GM12872 (cell line): Measurements from ENCODE around the gene WDR73.

ENCODE experiments used
- TF ChIP-seq, protein P1 (sequence below): IDR thresholded peaks from 3 replicates; pipeline ENCODE4 v1.5.1; 2011; ENCODE audit warnings: low read depth, mild to moderate bottlenecking, low read length, moderate library complexity; ENCODE audit not compliant: insufficient read depth

Gene WDR73

DNA sequence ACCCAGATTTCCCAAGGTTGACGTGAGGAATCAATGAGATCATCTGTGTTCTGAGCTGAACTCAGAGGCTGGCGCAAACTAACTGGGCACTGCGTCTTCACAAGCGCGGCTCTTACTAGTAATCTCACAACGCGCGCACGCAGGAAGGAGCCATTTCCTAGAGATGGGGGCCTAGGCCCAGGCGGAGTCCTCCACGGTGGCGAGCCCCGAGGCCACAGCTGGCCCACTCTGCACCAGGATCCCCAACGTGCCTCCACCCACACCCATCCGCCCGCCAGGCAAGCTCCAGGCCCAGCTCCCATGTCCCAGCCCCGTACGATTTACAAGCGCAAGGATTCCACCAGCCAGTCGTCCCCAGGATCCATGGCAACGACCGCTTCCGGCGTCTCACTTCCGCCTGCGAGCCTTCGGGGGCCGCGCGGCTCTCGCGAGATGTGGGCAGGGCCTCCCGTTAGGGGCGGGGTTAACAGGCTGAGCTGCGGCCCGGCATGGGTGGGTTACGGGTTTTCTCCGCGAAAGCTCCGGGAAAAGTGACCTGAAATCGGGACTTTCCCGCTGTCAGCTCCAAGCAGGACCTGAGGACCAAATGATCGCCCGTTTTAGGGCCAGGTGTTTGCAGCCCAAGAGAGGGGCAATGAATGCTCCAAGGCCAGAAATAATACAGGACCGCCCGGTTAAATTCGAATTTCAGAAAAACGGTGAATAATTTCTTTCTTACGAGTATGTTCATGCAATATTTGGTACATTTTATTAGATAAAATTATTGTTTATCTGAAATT, at the start of gene WDR73:
TSS of gene WDR73 (minus strand) at position 374 of the 779 bp plus-strand sequence. CDS start at position 365, 9 bp downstream.
- TF ChIP-seq, protein P1, sequence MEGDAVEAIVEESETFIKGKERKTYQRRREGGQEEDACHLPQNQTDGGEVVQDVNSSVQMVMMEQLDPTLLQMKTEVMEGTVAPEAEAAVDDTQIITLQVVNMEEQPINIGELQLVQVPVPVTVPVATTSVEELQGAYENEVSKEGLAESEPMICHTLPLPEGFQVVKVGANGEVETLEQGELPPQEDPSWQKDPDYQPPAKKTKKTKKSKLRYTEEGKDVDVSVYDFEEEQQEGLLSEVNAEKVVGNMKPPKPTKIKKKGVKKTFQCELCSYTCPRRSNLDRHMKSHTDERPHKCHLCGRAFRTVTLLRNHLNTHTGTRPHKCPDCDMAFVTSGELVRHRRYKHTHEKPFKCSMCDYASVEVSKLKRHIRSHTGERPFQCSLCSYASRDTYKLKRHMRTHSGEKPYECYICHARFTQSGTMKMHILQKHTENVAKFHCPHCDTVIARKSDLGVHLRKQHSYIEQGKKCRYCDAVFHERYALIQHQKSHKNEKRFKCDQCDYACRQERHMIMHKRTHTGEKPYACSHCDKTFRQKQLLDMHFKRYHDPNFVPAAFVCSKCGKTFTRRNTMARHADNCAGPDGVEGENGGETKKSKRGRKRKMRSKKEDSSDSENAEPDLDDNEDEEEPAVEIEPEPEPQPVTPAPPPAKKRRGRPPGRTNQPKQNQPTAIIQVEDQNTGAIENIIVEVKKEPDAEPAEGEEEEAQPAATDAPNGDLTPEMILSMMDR, result no peak

DNA sequence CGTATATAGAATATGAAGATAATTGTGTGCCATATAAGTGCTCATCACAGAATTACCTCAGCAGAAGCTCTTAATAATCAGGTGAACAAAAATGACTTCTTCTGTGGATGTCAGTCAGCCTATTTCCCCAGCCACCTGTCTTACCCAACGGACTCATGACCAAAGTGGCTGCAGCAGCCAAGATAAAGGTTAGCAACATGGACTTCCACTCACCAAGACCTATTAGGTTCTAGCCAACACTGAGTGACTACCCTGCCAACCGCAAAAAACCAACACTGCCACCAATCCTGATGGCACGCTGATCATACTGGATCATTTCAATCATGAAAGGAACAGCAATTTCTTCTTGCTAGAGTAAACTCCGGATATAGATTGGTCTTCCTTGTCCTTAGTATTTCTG, 49.7 kb upstream of the WDR73 start:
- TF ChIP-seq, protein P1, result no peak

DNA sequence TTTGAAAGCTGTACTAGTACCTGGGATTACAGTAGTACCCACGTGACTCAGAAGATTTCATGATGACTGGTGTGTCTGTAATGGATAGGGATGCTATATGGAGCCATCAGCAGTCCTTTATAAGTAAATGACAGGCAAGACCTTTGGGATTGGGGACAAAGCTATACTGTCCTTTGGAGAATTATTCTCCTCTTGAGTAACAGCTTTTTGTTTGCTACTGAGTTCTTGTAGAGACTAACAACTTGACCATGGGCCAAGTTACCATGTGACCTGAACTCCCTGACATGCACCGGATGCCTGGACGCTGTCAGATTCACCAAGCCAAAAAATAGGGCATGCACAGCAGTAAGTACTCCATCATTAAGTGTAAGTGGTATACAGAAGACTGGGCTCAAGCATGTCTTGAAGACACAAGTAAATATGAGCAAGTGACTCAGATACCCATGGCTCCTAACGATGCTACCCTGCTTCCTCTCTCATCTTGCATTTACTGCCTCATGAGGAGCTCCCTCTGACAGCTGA, 48.9 kb upstream of the WDR73 start:
- TF ChIP-seq, protein P1, result no peak

DNA sequence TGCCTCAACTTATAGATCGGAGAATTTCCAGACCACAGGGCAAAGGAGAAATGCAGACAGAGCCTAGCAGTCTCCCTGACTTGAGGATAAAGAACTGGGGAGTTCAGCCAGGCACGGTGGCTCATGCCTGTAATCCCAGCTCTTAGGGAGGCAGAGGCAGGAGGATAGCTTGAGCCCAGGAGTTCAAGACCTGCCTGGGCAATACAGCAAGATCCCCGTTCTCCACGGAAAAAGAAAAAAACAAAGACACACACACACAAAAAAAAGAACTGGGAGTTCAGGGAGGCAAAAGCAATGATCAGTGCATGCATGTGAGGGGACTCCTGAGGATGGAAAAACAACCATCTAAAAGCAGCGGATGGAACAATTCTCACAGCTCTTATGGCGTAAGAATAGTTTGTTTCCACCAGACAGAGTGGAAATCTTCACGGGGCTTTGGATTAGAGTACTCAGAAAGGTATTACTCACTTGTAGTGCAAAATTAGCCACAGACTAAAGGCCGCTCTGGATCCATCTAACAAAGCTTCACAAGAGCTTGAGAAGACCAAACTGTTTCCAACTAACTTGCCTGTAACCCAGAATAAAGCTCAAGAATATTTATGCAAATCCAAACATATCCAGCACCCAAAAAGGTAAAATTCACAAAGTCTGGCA, 45.6 kb upstream of the WDR73 start:
- TF ChIP-seq, protein P1, result no peak

DNA sequence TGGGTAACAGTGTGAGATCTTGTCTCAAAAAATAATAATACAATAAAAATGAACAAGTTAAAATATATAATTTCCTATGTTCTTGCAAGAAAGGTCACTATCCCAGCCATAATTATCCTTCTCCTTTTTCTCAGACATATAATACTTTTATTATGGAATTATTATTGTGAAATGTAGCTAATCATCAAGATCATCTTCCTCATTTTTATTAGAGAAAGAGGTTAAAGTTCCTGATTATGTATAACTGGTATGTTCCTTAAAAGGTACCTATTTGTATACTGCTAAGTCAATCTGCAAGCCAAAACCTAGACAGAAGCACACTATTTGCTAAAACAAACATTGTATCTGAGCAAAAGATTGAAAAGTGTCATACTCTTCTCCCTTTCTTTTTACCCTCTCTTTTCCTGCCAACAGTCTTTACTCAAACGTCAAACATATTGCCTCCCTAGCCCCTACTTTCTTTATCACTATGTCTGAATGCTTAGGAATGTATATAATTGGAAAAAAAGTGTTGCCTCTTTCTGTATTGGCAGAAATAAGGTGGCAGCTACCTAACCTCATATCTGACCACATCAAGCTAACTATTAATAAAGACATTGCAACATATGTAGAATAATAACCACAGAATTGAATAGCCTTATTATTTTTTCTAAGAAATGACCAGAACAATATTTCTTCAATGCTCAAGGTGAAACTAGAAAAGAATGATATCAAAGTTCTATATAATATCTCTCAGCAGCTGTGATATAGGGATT, 43.3 kb upstream of the WDR73 start:
- TF ChIP-seq, protein P1, result no peak

DNA sequence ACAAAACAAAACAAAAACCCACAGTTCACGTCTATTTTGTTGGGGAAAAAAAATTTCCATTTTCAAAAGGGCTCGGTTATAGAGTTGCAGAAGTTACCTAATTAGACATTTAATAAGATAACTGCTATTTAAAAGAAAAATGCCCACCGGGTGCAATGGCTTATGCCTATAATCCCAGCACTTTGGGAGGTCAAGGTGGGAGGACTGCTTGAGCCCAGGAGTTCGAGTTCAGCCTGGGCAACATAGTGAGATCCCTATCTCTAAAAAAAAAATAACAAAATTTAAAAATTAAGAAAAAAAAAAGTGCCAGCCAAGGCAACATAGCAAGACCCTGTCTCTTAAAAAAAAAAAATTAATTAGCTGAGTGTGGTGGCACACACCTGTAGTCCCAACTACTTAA, 42.7 kb upstream of the WDR73 start:
- TF ChIP-seq, protein P1, result no peak

DNA sequence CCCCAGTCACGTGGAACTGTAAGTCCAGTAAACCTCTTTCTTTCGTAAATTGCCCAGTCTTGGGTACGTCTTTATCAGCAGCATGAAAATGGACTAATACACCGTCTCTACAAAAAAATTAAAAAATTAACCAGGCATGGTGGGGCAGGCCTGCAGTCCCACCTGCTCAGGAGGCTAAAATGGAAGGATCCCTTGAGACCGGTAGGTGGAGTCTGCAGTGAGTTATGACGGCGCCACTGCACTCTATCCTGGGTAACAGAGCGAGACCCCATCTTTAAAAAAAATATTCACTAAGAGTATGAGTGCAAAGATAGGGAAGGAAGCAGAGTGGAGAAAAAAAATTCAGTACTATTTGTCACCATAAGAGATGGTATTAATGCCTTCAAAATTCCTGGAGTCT, 36.3 kb upstream of the WDR73 start:
- TF ChIP-seq, protein P1, result no peak
